ENCODE data around the gene LEFTY1.
"Not testable (repeated sequence)": the region's sequence is repeated elsewhere in the genome, so short reads cannot be mapped to it uniquely, and the experiment has no call there.

LEFTY1 gene, protein sequence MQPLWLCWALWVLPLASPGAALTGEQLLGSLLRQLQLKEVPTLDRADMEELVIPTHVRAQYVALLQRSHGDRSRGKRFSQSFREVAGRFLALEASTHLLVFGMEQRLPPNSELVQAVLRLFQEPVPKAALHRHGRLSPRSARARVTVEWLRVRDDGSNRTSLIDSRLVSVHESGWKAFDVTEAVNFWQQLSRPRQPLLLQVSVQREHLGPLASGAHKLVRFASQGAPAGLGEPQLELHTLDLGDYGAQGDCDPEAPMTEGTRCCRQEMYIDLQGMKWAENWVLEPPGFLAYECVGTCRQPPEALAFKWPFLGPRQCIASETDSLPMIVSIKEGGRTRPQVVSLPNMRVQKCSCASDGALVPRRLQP

DNA sequence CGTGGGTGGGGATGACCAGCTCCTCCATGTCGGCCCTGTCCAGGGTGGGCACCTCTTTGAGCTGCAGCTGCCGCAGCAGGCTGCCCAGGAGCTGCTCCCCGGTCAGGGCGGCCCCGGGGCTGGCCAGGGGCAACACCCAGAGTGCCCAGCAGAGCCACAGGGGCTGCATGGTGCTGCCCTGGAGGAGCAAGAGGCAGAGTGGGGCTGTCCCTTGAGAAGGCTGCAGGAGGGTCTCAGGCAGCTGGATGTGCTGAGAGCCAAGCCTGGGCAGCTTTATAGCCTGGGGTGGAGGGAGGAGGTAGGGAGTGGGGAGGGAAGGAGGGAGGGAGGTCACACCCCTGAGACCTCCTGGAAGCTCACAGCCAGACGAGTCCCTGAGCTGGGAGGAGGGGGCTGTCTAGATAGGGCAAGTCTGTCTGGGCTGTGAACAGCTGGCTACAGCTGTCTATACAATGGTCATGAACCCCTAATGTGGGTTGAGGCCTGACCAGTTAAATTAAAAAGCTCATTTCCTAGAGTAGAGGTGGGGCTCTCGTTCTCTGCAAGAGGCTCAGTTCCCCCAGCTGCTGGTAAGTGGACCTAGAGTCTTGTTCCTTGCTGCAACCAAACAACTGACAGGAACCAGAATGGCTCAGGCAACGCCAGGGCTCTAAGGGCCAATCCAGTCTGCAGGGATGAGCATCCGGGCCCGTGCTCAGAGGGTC lies at the start of gene LEFTY1:
LEFTY1 (minus strand) TSS at position 249 of the 704 bp plus-strand sequence; CDS start at position 169, 80 bp downstream.
- DNase-seq: no peak

DNA sequence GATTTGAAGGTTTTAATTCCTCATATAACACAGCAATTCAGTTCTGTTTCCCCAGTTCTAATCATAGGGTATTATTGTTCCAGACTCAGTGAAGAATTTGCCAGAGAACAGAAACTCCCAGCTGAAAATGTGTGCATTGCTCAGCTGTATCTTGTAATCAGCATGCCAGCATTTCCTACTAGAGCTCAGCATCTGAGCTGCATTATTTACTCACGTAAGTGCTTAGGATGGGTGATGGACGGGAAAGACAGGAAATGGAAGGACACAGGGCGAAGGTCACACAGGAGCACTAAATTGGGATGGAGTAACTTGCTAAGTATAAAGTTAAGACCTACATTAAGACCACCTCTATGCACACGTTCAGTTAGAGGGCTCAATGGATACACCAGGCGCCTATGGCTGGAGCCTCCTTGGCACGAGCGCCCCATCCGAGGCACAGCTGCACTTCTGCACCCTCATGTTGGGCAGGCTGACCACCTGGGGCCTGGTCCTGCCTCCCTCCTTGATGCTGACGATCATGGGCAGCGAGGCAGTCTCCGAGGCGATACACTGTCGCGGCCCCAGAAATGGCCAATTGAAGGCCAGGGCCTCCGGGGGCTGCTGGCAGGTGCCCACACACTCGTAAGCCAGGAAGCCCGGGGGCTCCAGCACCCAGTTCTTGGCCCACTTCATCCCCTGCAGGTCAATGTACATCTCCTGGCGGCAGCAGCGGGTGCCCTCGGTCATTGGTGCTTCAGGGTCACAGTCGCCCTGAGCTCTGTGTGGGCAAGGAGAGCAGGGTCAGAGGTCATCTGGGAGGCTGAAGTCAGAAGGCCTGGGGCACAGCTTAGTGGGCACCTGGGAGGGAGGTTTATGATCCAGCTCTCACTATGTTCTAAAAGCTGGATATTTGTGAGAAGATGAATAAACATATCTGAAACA lies 48.4 kb upstream of the LEFTY1 start:
- DNase-seq: no peak

DNA sequence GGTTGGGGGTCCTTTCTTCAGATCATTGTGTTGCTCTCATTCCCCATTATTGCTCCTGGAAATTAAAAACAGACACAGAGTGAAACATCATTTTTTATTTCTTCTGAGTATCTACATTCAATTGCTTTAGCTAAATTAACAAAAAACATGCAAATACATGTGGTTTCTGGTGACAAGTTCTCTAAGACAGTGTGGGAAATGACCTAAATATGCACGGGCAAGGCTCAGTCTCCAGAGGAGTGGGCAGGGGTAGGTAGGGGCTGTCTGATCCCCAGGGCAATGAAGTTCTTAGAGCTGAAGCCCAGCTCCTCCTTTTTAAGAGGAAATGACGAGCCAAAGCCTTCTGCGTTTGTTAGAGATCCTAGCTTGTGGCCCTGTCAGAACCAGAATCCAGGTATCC lies 47.6 kb upstream of the LEFTY1 start:
- no peak for DNase-seq

DNA sequence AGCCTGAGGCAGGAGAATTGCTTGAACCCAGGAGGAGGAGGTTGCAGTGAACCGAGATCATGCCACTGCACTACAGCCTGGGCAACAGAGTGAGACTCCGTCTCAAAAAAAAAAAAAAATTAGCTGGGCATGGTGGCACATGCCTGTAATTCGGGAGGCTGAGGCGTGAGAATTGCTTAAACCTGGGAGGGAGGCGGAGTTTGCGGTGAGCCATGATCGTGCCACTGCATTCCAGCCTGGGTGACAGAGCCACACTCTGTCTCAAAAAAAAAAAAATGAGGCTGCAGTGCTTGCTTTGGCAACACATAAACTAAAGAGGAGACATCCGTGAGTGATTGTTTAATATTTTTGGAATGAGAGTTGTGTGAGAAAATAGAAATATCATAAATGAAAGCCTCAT lies 47.1 kb upstream of the LEFTY1 start:
- DNase-seq: not testable (repeated sequence)

DNA sequence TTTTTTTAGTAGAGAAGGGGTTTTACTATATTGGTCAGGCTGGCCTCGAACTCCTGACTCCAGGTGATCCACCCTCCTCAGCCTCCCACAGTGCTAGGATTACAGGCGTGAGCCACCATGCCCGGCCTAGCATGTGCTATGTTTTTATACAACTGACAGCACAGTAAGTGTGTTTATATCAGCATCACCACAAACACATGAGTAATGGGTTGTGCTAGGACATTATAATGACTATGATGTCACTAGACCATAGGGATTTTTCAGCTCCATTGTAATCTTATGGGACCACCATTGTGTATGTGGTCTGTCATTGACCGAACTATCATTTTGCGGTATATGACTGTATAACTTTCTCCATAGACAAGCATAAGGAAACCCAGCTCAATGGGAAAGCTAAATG lies 45.8 kb upstream of the LEFTY1 start:
- no peak for DNase-seq

DNA sequence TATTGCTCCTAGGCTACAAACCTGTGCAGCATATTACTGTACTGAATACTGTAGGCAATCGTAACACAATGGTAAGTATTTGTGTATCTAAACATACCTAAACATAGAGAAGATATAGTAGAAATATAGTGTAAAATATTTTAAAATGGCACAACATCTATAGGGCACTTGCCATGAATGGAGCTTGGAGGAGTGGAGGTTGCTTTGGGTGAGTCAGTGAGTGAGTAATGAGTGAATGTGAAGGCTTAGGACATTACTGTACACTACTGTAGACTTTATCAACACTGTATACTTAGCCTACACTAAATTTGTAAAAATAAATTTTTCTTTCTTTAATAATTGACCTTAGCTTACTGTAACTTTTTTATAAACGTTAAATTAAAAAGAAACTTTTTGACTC lies 44.1 kb upstream of the LEFTY1 start:
- no peak for DNase-seq

DNA sequence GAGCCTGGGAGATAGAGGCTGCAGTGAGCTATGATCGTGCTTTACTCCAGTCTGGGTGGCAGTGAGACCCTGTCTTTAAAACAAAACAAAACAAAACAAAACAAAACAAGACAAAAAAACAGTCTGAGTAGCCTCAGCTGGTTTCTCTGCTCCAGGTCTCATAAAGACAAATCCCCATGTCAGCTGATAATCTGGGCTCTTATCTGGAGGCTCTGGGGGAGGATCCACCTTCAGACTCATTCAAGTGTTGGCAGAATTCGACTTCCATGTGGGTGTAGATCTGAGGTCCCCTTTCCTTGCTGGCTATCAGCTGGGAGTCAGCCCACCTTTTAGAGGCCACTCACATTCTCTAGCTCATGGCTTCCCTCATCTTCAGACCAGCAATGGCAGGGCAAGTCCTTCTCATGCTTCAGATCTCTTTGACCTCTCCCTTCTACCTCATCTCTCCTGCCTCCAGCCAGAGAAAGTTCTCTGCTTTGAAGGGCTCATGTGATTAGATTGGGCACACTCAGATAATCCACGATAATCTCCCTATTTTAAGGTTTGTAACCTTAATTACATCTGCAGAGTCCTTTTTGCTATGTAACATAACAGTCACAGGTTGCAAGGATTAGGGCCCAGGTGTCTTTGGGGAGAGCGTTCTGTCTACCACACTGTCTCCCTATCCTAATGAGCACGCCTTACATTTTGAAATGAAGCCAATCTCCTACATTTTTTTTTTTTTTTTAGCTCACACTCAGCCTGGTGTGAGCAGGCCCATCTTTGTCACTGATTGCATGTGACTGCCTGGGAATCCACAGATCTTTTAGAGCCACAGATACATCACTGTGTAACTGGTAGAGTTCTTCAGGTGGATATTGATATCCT lies 42.6 kb upstream of the LEFTY1 start:
- DNase-seq: no peak

DNA sequence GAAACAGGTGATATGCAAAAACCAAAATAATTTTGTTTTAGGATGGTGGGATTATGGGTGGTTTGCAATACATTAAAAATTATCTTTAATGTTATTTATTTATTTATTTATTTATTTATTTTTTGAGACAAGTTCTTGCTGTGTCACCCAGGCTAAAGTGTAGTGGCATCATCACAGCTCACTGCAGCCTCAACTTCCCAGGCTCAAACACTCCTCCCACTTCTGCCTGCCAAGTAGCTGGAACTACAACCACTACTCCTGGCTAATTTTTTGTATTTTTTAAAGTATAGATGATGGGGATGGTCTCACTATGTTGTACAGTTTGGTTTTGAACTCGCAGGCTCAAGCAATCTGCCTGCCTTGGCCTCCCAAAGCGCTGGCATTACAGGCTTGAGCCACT lies 41.6 kb upstream of the LEFTY1 start:
- no peak for DNase-seq

DNA sequence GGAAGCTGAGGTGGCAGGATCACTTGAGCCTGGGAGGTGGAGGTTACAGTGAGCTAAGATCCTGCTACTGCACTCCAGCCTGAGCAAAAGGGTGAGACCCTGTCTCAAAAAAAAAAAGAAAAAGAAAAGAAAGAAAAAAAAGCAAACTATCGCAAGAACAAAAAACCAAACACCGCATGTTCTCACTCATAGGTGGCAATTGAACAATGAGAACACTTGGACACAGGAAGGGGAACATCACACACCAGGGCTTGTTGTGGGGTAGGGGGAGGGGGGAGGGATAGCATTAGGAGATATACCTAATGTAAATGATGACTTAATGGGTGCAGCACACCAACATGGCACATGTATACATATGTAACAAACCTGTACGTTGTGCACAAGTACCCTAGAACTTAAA lies 40.5 kb upstream of the LEFTY1 start:
- DNase-seq: not testable (repeated sequence)

DNA sequence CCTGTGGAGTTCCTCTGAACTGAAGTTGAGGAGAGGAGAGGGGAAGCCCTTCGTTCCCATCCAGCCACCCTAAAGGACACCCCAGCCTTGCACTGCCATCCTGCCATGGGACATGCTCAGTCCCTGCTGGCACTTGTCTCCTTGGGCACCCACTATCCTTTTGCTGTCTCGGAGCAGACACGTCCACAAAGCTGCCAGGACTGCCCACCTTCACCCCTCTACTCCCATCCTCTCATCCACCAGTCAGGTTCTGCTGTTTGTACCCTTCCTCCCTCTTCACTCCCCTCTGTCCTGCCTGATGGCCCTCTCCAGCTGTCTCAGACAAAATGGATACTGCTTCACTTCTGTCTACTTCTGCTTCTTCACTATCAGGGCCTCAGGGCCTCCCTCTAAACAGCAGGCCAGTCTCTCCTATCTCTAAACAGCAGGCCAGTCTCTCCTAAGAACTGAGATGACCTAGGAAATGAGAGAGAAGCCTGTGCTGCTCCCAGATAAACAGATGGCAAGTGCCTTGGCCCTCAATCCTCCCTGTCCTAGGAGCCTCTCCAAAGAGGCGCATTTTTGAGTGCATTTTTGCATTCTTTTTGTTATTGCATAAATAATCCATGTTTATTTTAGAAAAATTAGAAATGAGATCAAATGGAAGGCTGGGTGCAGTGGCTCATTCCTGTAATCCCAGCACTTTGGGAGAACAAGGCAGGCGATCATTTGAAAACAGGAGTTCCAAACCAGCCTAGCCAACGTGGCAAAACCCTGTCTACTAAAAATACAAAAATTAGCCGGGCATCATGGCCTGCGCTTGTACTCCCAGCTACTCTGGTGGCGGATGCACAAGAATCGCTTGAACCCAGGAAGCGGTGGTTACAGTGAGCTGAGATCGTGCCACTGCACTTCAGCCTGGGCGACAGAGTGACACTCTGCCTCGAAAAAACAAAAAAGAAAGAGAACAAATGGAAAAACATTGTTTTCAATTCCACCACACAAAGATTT lies 39.5 kb upstream of the LEFTY1 start:
- no peak for DNase-seq

DNA sequence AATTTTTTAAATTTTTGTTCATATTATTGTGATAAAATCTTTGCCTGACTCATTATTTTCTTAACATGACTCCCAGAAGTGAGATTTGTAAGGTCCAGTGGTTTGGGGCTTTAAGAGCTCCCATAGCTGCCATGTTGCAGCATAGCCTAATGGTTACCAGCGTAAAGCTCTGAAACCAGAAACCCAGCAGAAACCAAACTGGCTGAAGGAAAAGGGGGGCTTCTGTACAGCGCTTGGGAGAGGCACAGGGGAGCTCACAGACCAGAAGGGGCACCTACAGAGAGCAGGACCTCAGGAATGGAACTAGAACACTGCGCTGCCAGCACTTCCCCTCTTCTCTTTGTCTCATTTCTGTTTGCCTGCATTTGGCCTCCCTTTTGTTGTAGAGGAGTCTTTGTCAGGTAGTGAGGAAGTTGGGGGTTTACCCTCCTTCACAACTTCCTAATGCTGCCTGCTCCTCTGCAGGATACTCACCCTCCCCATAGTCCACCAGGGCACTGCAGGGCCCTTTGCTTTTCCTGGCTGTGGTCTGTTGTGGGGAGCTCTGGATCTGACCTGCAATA lies 37.7 kb upstream of the LEFTY1 start:
- no peak for DNase-seq

DNA sequence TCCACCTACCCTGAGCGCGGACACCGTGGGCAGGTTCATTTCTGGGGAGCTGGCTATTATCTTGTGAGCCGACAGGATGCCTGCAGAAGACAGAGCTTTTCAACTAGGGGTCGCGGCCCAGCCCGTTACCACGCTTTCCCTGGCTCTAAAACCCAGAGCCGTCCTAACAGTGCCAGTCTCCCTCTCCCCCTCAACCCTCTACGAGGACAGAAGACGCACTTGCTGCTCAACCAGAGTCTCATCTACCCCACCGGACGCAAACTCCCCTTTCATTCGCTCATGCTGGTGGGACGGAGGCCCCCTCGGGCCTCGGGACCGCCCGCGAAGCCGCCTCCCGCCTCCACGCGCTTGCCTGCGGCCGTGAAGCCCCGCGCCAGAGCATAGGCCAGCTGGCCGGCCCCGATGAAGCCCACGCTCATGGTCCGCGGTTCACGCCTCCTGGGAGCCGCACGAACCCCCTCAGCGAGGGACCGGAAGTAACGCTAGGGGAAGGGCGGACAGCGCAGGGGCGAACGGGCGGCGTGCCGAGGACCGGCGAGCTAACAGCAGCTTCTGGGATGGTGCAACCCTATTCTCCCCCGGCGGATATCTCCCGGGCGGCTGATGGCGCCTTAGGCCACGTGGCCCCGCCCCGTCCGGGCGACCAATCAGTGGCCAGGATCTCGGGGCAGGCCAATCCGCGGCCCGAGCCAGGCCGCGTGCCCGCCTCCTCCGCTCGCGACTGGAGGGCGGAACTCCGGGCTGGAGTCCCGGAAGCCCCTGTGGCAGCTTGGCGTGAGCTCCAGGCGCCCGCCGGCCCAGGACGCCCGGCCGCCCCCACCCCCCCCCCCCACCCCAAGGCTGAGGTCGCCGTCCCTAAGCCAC lies 35.0 kb upstream of the LEFTY1 start, which contains the start of gene PYCR2:
PYCR2 (minus strand) TSS at position 559 of the 864 bp plus-strand sequence; CDS start at position 419, 140 bp downstream.
- peak; percentile 93 for DNase-seq

DNA sequence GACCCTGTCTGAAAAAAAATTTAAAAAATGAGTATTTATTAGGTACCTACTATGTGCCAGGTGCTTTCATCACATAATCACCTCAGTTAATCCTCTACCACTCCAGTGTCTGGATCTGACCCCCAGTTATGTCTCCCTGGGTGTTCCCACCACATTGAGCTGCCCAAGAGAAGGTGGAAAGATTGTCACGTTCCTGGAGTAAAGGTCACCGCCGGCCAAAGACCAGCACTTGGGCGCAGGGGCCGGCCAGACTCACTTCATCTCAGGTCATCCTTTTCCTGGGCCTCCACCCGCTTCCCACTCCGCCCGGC lies 34.4 kb upstream of the LEFTY1 start:
- no peak for DNase-seq

DNA sequence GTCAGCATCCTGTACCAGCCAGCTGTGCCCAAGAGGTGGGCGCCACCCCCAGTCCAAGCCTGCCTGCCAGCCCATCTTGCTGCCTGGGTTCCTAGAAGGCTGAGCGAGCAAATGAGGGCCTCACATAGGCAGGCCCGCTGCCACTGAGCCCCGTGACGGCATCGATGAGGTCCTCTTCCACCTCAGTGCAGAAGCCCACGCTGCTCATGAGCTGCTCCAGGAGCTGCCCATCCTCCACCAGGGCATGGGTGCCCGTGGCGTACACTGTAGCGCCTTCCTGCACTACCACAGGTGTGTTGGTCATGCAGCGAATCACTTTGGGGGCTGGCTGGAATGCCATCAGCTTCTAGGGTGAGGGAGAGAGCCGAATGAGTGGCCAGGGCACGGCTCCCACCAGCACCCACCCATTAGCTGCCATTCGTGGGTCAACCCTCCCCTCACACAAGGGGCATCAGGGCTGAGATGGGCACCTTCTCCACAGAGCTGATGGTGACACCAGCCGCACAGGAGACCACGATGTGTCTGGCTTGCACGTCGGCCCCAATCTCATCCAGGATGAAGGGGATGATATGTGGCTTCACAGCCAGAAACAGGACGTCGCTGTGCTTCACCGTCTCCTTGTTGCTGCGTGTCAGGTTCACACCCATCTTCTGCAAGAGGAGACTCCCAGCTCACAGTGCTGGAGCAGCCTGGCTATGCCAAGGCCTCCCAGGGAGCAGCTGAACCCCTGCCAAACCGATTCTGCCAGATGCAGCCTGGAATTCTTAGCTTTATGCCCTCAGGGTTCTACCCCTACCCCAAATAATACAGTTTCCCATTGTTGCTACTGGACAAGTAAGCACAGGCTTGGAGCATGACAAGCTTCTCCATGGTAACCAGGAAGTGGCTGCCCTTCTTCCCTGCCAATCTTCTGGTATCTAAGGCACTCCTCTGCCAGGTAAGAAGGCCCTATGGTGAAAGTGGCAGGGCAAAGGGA lies 33.1 kb upstream of the LEFTY1 start:
- no peak for DNase-seq

DNA sequence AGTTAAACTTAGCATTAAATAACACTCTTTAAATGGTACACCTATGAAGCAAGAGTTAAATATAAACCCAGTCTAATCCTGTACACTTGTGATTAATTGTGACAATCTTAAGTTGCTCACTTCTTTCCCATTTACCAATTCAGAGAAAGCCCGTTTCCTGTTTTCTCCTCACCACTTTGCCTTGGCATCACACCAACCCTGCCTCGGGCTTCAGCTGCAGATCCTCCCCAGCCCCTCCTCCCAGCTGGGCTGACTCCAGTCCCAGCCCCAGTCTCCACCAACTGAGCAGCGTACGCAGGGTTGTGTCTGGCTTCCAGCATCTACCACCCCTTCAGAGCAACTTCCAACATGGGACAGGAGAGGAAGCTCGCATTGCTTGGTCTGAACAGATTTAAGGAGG lies 31.0 kb upstream of the LEFTY1 start:
- no peak for DNase-seq

DNA sequence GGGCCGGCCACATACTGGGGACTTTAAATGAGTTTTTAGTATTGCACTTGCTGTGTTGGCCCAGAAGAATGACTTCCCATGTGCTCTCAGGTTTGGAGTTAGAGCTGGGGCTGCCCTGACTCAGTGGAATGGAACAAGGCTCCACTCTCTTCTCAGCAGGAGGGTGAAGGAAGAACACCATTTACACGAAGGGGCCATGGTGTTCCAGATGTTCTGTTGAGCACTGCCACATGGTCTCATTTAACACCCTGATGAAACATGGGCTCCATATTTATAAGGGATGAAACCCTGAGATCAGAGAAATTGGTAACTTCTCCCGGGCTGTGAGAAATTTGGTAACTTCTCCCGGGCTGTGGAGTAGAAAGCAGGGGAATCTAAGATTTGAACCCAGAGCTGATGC lies 29.3 kb upstream of the LEFTY1 start:
- DNase-seq: no peak

DNA sequence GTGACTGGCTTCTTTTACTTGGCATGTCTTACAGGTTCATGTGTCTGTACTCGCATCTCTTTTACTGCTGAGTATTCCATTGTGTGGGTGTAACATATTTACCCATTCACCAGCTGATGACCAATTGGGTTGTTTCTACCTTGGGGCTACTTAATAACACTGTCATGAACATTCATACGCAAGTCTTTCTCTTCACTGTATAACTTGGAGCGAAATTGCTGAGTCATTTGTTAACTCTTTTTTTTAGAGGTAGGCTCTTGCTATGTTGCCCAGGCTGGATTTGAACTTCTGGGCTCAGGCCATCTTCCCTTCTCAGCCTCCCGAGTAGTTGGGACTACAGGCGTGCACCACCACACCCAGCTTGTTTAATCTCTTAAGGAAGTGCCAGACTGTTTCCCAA lies 28.6 kb upstream of the LEFTY1 start:
- no peak for DNase-seq

DNA sequence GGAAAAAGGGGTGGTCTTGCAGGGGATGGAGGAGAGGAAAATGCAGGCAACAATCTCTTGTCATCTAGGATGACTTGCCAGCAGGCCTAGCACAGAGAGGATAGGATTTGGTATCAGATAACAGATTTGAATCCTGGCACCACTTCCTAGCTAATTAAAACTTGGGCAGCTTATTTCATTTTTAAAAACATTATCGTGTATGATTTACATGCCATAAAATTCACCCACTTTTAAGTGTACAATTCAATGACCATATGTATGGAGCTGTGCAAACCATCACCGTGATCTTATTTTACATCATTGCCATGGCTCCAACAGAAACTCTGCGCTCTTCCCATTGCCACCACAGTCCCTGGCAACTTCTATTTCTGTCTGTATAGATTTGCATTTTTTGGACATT lies 28.2 kb upstream of the LEFTY1 start:
- no peak for DNase-seq
